GM21515 (cell line): ENCODE data around the gene DACT2.
"Not testable (repeated sequence)": the region's sequence is repeated elsewhere in the genome, so short reads cannot be mapped to it uniquely, and the experiment has no call there.

Source experiments
- ATAC-seq: cut with Tn5 transposase; IDR thresholded peaks from one replicate; pipeline ENCODE4 v1.9.1; 2021; ENCODE audit not compliant: unreplicated experiment

Gene DACT2

DNA sequence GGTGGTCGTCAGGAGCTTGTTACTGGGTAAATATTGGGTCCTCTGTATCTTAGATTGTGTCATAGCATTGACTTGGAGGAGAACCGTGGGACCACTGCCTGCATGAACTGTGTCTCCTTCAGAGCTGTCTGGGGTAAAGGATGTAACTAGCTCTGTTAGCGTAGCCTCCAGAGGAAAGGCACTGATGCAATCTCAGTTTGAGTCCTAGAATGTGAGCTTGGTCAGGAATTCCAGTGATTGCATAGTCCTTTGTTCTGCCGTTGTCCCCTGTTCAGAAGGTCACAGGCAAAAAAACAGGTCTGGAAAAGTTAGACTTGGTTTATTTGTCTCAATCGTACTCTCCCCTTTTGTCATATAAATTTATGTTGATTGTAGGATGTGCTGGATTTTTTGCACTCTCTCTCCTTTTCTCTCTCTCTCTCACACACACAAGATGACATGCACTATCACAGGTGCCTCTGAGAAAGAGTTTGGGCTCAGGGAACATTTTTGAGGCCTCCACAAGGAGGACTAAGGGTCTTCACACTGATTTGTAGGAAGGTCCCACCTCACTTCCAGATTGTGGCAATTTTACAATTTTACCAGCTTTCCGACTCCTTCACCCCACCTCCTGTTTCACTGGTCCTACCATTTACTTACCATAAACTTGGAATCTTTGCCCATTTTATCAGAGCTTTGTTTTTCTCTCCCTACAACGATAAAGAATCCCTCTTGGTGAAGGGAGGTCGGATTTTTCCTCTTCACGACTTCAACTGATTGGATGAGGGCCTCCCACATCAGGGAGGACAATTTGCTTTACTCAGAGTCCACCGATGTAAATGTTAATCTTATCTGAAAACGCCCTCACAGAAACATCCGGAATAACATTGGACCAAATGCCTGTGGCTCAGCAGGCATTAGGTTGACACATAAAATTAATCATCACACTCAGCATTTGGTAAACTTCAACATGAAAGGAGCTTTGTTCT, 7.0 kb upstream of the DACT2 start:
- no peak for ATAC-seq

DNA sequence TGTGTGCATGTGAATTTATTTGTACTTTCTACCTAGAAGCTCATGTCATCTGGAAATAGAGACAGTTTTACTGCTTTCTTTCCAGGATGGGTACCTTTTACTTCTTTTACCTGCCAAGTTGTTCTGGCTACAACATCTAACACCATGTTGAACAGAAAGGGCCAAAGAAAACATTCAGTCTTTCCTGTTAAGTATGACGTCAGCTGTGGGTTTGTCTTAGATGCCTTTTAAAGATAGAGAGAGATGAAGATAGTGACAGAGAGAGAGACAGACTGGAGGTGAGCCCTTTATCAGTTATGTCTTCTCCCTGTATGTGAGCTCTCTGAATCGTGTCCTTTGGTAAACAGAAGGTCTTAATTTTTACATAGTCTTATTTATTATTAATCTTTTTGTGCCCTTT, 3.4 kb upstream of the DACT2 start:
- no peak for ATAC-seq

DNA sequence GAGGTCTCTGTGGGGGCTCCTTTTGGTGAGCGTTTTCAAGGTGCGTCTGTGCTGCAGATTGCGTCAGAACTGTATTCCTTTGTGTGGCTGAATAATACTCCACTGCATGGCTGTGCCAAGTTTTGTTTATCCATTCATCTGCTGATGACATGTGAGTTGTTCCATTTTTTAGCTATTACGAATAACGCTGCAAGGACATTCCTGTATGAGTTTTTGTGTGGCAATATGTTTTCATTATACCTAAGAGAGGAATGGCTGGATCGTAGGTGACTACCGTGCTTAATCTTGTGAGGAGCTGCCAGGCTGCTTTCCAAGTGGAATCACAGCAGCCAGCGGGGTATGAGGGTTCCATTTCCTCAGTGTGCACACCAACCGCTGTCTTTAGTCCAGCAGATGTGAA, 1.1 kb upstream of the DACT2 start:
- ATAC-seq = no peak

DNA sequence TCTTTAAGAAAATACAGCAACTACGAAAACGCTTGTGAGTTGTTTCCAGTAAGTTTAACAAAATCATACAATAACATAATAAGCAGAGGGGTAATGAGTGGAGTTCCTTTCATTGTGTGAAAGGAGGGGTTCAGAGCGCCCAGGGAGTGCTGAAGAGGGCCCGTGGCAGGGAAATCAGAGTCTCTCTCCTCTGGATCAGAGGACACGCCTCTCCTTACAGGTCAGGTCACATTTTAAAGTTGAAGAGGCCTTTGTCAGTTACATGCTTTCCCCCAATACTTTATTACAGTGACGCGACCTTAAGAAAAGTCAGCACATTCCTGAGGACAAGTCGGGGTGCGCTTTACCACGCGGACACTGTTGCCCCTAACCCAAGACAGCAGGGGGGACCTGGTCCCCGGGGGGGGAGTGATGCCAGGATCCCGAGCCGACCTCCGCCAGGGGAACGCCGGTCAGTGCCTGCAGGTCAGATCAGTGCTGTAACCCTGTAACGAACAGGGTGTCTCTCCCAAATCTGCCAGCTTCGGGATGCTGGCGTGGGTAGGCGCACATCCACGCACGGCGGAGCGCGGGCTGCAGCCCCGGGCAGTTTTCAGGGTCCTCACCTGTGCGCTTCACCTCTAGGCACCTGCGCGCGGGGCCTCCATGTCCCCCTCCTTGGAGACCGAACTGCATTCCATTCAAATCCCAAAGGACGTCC, 848 bp downstream of the DACT2 start:
- ATAC-seq = no peak

DNA sequence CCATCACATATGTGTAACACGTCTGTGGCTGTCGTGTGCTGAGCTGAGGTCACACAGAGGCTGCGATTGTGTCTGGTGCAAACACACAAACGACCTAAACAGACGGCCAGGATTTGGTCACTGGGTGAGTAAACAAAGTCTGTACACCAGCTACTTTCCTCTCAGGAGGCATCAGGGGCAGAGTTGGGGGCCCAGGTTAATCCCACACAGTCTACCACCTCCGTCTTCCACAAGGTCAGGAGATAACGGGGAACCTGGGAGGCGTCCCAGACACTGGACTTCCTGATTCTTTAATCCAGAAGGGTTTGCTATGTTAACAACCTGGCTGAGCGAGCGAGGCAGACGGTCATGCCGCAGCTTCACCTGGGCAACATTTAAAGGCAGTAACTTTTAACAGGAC, 1.5 kb downstream of the DACT2 start:
- no peak for ATAC-seq

DNA sequence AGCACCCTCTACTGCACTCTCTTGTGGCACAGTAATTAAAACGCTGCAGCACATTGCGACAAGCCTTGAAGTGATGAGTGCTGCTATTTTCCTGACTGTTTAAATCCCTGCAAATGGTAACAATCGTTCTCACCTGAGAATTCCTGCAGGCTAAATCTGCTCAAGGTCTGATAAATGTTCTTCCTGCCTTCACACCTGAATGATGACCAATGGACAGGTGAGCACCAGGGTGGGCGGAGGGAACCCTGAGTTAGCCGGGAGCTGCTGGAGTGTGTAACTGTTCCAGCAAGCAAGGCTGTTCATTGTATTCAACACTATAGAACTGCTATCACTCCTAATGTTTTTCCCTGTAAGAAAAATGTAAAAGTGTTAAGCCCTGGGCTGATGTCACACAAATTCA, 4.0 kb downstream of the DACT2 start:
- no peak for ATAC-seq

DNA sequence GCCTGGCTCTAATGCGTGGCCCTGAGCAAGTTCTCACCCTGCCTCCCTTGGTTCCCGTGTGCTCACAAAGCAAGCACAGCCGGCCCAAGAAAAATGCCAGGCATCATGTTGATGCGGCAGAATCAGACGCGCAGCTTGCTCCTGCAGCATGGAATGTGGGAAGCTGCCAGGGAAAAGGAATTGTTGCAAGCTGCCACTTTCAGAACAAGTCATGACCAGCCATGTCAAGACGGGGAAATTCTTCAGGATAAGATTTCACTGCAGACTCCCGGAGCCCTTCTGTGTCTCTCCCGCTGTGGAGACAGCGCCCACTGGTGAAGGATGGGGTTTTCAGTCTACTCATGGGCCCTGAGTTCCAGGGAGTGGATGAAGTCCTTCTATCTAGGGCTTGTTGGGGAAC, 4.6 kb downstream of the DACT2 start:
- ATAC-seq = no peak

DNA sequence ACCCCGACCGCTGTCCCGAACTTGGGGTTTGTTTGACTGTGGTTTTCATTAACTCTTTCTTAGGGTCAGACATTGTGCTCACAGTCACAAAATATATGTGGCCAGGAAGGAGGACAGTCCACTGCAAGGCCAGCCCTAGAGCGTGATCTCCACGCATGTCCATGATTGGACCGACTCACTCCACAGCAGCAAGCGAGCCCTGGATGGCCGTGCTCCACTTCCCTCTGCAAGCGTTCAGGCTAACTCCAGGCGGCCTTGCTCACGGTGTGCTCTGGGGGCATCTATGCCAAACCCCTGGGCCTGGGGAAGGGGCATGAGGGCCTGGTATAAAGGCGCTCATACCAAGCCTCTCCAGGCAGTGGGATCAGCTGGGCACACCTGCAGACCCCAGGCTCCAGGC, 5.6 kb downstream of the DACT2 start:
- ATAC-seq = no peak

DNA sequence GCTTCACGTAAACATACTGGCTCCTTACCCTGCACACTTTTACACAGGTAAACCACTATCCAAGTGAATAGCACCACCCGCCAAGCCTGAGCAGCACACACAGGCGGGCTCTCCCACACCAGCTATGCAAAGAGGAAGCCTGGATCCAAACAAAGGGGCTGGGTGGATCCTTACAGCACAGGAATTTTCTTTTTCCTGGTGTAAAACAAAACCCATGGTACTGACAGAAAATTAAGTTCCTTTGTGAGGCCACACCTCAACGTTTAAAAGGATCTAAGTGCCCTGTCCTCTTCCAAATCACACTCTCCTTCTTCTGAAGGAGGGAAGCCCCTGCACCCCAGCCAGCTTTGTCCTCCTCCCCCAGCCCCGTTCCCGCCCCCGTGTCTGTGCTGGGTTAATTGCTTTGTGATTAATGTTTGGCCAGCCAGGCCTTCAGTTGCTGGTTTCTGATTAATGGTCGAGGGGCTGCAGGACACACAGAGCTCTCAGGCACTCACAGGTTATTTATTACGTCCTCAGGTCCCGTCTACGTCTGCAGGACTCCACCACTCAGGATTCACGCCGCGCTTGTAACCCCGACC, 6.1 kb downstream of the DACT2 start:
- no peak for ATAC-seq

DNA sequence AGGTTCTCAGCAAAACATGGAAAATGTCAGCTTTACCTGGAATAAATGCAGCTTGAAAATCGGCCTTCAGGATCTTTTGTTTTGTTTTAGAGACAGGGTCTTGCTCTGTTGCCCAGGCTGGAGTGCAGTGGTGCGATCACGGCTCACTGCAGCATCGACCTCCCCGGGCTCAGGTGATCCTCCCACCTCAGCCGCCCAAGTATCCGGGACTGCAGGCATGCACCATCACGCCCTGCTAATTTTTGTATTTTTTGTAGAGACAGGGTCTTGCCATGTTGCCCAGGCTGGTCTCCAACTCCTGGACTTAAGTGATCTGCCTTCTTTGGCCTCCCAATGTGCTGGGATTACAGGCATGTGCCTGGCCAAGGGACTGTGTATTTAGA, 7.5 kb downstream of the DACT2 start:
- ATAC-seq = not testable (repeated sequence)

DNA sequence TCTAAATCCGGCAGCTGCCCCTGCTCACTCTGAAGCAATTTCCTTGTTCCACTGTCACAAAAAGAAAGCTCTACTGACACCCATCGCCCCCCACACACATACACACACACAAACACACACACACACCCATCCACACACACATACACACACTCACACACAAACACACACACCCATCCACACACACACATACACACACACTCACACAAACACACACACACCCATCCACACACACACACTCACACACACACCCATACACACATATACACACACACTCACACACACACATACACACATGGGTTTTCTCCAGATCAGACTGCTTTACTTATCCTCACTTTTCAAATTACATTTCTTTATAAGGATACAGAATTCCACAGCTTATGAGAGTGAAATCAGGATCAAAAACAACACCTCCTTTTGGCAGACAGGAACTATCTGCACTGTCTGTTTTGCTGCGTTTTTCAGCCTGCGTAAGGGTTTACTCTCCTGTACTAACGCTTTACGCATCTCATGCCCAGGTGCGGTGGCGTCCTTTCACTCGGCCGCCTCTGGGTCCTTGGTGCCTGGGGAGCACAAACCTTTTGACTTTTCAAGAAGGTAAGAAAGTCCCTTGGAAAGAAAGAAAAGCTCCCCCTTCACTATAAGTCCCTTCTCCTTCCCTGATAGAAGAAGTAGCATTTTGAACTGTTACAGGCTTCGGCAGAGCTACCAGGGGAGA, 8.0 kb downstream of the DACT2 start:
- no peak for ATAC-seq

DNA sequence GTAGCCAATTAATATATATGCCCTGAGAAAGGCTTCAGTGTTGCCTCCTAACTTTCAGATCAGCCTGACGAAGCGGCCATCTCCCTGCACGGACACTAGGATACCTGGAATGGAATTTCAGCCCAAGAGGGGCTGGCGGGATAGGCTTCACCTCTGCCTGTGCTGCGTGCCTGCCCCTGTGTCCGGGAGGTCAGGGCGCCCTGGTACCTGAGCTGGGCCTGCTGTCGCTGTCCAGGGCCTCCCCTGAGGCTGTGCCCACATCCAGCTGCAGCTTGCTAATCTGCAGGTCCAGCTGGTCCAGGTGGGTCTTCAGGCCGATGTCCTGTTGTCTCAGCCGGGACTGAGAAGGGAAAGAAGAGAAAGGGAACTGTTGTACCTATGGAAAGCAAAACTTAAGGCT, 8.6 kb downstream of the DACT2 start:
- ATAC-seq = no peak

DNA sequence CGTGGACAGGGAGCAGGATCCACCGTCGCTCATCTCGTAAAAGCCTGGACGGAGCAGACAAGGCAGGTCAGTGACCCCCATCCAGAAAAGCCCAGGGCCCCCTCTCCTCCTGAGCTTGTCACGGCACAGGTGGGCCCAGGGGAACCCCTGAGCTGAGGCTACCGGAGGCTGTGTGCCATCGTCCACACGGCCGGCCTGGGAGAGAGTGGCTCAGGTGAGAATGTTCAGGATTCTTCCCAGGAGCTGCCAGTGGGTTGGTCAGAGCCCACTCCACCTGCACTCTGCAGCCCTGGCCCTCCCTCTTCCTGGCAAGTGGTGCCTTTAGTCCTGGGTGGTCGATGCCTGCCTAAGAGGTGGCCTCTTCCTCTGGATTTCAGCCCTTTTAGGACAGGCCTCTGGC, 9.2 kb downstream of the DACT2 start:
- no peak for ATAC-seq

DNA sequence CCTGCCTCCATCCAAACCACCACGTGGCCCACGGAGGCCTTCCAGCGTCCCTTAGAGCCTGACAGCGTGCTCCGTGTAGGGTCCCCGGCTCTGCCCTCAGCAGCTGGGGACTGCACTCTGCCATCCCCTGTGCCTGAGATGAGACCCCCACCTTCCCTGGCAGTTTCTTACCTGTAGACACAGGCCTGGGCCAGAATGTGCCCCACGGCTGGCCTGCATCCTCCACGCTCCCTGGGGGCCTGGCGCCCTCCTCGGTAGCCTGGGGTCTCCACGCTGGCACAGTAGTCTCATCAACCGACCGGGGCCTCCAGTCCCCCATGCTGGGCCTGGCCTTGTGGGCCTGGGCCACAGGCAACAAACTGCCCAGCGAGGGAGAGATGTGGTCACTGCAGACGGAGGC, 9.6 kb downstream of the DACT2 start:
- ATAC-seq = no peak

DNA sequence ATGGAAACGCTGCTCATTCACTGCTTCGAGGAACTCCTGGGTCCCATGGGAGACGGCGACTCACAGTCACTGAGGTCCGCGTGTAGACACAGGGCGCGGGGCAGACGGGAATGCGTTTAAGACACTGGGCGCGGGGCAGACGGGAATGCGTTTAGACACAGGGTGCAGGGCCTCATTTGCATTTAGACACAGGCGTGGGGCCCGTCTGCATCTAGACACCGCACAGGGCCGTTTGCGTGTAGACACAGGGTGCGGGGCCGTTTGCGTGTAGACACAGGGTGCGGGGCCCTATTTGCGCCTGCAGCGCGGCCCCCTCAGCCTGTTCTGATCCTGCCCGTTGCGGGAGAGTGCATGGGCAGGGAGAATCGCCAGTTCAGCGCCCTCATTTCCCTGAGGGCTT, 10.4 kb downstream of the DACT2 start:
- ATAC-seq = no peak

DNA sequence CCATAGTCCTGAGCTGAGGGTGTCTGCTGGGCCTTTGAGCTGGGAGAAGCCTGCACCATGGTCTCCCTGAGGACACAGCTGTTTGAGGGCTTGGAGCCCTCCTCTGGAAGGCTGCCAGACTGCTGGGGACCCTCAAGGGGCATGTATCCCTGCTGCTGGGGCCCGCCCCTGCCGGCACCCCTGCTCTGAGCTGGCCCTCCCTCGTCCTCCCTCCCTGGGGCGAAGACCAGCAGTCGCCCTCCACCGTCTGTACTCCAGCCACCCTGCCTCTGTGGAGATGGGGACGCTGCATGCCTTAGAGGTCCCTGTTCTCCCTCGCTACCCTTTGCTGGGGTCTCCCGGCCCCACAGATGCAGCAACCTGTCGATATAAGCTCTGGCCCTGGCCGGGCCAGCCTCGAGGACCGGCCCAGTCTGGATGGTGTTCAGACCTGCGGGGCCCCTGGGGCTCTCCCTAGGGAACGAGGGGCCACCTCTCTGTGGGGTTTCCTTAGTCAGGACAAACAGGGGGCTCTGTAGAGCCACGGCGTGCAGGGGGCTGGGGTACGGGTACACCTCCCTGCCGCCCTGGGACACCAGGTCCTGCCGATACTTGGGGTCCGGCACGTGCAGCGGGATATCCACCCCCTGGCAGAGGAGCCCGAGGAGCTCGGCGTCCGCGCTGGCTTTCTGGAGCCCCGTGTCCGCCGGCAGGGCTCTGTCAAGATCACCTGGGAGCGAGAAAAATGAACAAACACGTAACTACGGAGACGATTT, 11.0 kb downstream of the DACT2 start:
- no peak for ATAC-seq

DNA sequence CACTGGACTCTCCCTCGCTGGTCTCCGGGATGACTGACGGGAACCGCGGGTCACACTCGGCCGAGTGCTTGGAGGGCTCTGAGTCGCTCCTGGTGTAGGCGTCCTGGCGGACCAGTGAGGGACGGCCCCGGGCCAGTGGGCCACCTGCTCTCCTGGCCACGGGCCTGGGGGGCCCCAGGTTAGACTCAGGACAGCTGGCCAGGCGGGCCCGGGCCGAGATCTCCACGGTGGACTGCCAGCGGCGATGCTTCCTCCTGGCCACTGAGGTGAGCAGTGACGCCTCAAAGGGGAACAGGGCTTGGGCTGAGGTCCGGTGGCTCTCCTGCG, 11.9 kb downstream of the DACT2 start:
- no peak for ATAC-seq

DNA sequence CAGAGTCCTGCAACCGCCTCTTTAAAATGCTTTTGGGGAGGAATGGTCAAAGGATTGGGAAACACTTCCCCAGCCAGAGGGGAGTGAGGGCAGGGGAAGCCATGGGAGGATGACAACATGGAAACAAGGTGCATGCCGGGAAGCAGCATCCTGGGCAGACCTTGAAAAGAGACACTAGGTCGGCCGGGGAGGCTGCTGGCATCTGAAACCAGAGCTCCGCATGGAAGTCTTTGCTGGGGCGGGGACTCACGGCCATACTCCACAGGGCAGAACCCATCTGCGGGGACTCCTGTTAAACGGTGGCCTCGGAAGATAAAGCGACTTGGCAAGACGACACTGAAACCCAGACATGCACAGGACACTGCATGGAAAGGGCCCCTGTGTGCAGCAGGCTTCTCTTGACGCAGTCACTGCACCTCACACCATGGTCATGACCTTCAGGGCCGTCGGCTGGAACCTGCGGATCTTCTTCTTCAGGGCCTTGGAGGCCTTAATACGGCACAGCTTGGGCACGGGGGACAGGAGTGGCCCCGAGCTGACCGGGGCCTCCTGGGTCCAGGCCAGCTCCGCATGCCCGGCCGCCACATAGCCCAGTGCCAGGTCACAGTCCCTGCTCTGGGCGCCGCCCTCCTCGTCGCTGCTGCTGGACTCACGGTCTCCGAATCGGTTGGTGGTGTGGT, 12.4 kb downstream of the DACT2 start:
- no peak for ATAC-seq

DNA sequence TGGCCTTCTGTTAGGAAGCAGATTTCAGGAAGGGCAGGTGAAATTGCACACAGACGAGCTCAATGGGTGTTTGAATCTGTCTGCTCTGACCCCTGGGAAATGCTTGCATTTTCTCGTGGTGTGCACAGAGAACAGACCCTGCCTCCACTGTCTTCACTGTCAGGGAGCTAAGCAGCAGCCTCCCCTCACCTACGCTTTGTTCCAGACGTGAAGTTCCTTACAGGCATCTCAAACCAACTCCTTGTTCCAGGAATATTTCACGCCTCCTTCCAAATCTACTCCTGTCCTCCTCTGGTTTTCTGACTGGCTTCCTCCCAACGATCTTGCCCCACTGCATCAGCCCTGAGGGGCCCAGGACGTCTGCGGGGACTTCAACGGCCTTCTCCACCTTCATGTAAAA, 13.7 kb downstream of the DACT2 start:
- no peak for ATAC-seq

DNA sequence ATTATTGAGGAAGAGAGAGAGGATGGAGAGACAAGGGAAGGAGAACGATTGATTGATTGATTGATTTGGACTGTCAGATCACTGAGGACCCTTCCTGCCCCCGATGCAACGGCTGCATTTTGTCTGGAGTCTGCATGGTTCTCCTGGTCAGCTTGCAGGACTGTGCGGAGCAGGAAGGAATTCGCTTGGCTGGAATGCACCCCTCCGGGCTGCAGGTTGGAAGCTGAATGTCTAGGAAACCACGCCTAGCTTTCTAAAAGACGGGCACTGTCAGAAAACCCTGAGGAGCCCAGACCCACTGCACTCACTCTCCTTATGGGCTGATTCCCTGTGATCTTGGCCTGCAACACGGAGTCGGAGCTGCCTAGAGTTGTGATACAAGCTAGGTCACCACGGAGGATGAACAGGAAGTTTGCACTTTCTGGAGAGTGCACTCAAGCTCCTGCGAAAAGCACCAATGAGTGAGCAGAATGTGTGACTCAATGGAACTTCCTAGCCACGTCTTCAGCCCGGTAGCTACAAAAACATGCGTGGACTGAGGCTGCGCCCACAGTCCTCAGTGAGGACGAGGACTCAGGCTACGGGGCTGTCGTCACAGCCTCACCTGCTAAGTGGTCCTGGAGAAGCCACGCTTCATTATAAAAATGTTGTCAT, 14.4 kb downstream of the DACT2 start:
- ATAC-seq = no peak
